ENCODE results near the gene PROSER2.

- no peak for TF ChIP-seq GATA3 (IDR thresholded peaks at IDR 0.05; ENCODE audit: low read depth, low read length)
- TF ChIP-seq GATA2 (IDR thresholded peaks at IDR 0.05; ENCODE audit: low read depth, low read length) = no peak
These were observed 812 bp downstream of the PROSER2 start for GRCh38 chr10:11823989-11824346.
